Measurements from ENCODE around the gene FANCC.

FANCC gene

DNA sequence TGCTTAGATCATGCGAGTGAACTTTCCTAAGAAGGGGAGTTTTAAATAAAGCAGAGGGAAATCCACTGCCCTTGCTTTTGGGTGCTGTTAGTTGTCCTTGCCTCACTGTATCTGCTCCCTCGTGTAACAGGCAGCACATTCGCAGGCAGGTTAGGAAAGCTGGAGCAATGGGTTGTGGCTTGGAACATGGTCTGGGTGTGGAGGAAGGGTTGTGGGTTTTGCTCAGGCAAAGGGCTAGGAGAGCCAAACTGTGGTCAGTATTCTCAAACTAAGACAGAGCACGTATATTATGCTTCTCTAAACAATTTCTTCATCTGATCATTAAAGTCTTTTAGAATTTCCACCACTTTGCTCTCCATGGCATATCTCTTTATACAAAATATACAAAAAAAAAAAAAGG lies 135.7 kb downstream of the FANCC start:
- no peak overlapping the region for H3K9ac ChIP-seq (ENCODE audit: low read length)
- H3K27ac ChIP-seq (ENCODE audit: low read depth, low read length) = no peak overlapping the region
- no peaks in the 10 kb centered on the region for H3K36me3 ChIP-seq (ENCODE audit: insufficient read depth, low read length)
- H3K4me1 ChIP-seq (ENCODE audit: insufficient read depth, low read length) = no peaks in the 10 kb centered on the region
- no peaks in the 10 kb centered on the region for H3K27me3 ChIP-seq (ENCODE audit: control insufficient read depth in 1 of 2, insufficient read depth in 2 of 2, low read length in 2 of 2)
- H3K9me3 ChIP-seq (ENCODE audit: low read length) = no peaks in the 10 kb centered on the region
- H3K4me3 ChIP-seq (ENCODE audit: low read depth in 1 of 2, low read length in 2 of 2) = no peak overlapping the region

DNA sequence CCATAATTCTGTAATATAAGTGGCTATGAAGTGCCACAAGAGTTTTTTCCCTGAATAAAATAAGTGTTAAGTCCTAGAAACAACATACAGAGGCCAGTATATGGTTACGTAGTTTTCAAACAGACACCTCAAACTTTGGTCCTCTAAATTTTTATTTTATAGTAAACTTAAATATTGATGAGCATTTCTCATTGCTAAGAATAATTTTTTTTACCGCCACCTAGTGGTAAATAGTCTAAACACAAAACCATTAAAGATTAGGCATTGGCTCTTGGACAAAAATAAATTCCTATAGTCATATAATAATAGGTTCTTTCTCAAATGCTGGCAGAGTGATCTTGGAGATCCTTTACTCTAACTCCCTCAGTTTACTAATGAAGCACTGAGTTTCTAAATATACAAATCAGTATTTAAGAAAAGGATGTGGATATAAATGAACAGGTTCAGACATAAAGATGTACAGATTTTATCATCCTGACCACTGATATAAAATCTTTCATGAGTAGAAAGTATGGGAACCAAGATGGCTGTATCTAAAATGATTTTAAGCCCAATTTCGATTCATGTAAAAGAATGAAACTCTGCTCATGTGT lies 136.2 kb downstream of the FANCC start:
- Histone ChIP-seq H3K4me1 (ENCODE audit: insufficient read depth, low read length) (no peaks in the 10 kb centered on the region), H3K4me3 (ENCODE audit: low read depth in 1 of 2, low read length in 2 of 2) (no peak overlapping the region), H3K27ac (ENCODE audit: low read depth, low read length) (no peak overlapping the region), H3K36me3 (ENCODE audit: insufficient read depth, low read length) (no peaks in the 10 kb centered on the region), H3K9me3 (ENCODE audit: low read length) (no peaks in the 10 kb centered on the region), H3K9ac (ENCODE audit: low read length) (no peak overlapping the region), H3K27me3 (ENCODE audit: control insufficient read depth in 1 of 2, insufficient read depth in 2 of 2, low read length in 2 of 2) (no peaks in the 10 kb centered on the region)

DNA sequence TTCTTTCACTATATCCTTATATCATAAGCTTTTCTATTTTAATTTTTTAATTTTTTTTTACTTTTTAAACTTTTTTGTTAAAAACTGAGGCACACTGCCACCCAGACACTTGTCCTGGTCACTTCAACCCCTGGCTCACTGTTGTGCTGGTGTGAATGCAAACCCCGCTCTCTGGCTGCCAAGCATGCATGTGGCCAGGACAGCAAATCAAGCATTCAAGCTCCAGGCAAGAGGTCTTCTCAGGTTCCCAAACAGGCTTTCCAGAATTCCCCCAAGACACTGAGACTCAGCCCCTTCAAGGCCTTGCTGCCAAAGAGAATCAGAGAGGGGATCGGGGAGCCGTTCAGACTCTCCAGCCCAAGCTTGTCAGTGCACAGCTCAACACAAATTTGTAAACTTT lies 139.9 kb downstream of the FANCC start:
- H3K4me3 ChIP-seq (ENCODE audit: low read depth in 1 of 2, low read length in 2 of 2) = no peak overlapping the region
- H3K36me3 ChIP-seq (ENCODE audit: insufficient read depth, low read length) = no peaks in the 10 kb centered on the region

DNA sequence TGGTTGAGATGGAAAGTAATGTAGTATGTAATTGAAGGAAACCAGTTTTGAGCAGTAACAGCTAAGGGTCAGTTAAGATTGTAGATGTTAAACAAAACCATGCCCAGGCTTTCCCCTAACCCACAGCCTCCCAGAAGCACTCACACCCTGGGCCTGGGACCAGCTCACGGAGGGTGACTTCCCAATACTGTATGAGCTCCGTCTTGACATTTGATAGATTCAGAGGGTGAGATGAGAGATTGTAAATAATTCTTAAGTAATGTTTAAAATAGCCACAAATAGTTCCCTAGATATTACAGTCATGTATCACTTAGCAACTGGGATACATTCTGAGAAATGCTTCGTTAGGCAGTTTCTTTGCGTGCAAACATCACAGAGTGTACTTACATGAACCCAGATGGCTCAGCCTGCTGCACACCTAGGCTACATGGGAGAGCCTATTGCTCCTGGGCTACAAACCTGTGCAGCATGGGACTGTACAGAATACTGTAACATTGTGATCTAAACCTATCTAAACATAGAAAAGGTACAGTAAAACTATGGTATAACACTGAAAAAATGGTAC lies 140.7 kb downstream of the FANCC start:
- H3K27ac ChIP-seq (ENCODE audit: low read depth, low read length) = no peak overlapping the region
- H3K9me3 ChIP-seq (ENCODE audit: low read length) = no peaks in the 10 kb centered on the region
- H3K4me1 ChIP-seq (ENCODE audit: insufficient read depth, low read length) = no peaks in the 10 kb centered on the region
- H3K27me3 ChIP-seq (ENCODE audit: control insufficient read depth in 1 of 2, insufficient read depth in 2 of 2, low read length in 2 of 2) = no peaks in the 10 kb centered on the region
- no peaks in the 10 kb centered on the region for H3K36me3 ChIP-seq (ENCODE audit: insufficient read depth, low read length)
- H3K4me3 ChIP-seq (ENCODE audit: low read depth in 1 of 2, low read length in 2 of 2) = no peak overlapping the region
- H3K9ac ChIP-seq (ENCODE audit: low read length) = no peak overlapping the region

More for the DNA sequence above, 139.9 kb downstream of the FANCC start:
- Histone ChIP-seq H3K9ac (ENCODE audit: low read length) (no peak overlapping the region), H3K27ac (ENCODE audit: low read depth, low read length) (no peak overlapping the region), H3K4me1 (ENCODE audit: insufficient read depth, low read length) (no peaks in the 10 kb centered on the region), H3K9me3 (ENCODE audit: low read length) (no peaks in the 10 kb centered on the region), H3K27me3 (ENCODE audit: control insufficient read depth in 1 of 2, insufficient read depth in 2 of 2, low read length in 2 of 2) (no peaks in the 10 kb centered on the region)

- H3K36me3 ChIP-seq (ENCODE audit: insufficient read depth, low read length) = no peaks in the 10 kb centered on the region
- H3K9me3 ChIP-seq (ENCODE audit: low read length) = no peaks in the 10 kb centered on the region
- H3K4me3 ChIP-seq (ENCODE audit: low read depth in 1 of 2, low read length in 2 of 2) = no peak overlapping the region
- H3K4me1 ChIP-seq (ENCODE audit: insufficient read depth, low read length) = no peaks in the 10 kb centered on the region
- no peak overlapping the region for H3K9ac ChIP-seq (ENCODE audit: low read length)
- H3K27ac ChIP-seq (ENCODE audit: low read depth, low read length) = no peak overlapping the region
- H3K27me3 ChIP-seq (ENCODE audit: control insufficient read depth in 1 of 2, insufficient read depth in 2 of 2, low read length in 2 of 2) = no peaks in the 10 kb centered on the region
Observed at GRCh38 chr9:95175523-95175922, 142.0 kb downstream of the FANCC start.

DNA sequence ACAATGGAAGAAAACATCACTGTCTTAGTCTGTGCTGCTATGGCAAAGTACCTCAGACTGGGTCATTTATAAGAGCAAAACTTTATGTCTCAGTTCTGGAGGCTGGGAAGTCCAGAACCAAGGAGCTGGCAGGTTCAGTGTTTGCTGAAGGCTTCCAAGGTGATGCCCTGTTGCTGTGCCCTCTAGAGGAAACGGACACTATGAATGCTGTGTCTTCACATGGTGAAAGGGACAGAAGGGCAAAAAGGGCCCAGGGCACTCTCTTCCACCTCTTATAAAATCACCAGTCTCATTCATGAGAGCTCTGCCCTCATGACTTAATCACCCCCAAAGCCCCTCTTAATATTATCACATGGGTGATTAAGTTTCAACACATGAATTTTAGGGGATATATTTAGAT lies 143.5 kb downstream of the FANCC start:
- Histone ChIP-seq H3K4me3 (ENCODE audit: low read depth in 1 of 2, low read length in 2 of 2) (no peak overlapping the region), H3K36me3 (ENCODE audit: insufficient read depth, low read length) (no peaks in the 10 kb centered on the region), H3K9me3 (ENCODE audit: low read length) (no peaks in the 10 kb centered on the region), H3K27me3 (ENCODE audit: control insufficient read depth in 1 of 2, insufficient read depth in 2 of 2, low read length in 2 of 2) (no peaks in the 10 kb centered on the region), H3K27ac (ENCODE audit: low read depth, low read length) (no peak overlapping the region), H3K4me1 (ENCODE audit: insufficient read depth, low read length) (no peaks in the 10 kb centered on the region), H3K9ac (ENCODE audit: low read length) (no peak overlapping the region)

DNA sequence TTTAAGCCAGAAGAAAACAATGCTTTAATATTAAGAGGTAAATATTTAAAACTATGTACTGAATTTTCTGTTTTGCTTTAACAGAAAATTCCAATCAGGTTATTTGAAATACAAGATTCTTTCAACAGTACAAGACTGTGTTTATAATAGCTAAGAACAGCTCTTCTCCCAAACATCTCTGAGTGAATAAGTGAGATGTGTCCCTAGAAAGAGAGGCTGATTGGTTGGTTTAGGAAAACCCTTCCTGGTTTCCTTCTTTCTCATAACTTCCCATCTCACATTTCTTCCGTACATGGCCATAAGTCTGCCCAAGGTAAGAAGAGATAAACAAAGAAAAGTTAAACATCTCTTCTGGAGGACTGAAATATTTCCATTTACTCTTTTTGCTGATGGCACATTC lies 145.9 kb downstream of the FANCC start:
- no peaks in the 10 kb centered on the region for H3K4me1 ChIP-seq (ENCODE audit: insufficient read depth, low read length)

DNA sequence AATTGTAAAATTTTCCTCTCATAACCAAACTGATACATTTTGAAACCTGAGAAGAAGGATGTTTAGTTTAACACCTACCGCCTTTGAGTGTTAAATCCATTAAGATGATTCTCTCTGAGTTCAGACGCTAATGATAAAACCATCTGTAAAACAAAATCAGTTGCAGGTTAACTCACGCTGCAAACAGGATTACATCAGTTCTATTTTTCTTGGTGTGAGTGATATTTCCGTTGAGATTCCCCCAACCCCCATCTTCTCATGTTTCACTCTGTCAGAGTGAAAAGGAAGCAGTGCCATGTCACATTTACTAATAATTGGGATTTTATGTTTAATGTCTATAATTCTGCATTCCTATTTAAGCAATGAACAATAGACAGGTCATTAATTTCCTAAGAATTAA lies 146.5 kb downstream of the FANCC start:
- Histone ChIP-seq H3K9me3 (ENCODE audit: low read length) (no peaks in the 10 kb centered on the region), H3K9ac (ENCODE audit: low read length) (no peak overlapping the region), H3K4me1 (ENCODE audit: insufficient read depth, low read length) (no peaks in the 10 kb centered on the region), H3K36me3 (ENCODE audit: insufficient read depth, low read length) (no peaks in the 10 kb centered on the region), H3K27ac (ENCODE audit: low read depth, low read length) (no peak overlapping the region), H3K4me3 (ENCODE audit: low read depth in 1 of 2, low read length in 2 of 2) (no peak overlapping the region), H3K27me3 (ENCODE audit: control insufficient read depth in 1 of 2, insufficient read depth in 2 of 2, low read length in 2 of 2) (no peaks in the 10 kb centered on the region)

More for the DNA sequence above, 145.9 kb downstream of the FANCC start:
- H3K4me3 ChIP-seq (ENCODE audit: low read depth in 1 of 2, low read length in 2 of 2) = no peak overlapping the region
- no peak overlapping the region for H3K9ac ChIP-seq (ENCODE audit: low read length)
- no peaks in the 10 kb centered on the region for H3K27me3 ChIP-seq (ENCODE audit: control insufficient read depth in 1 of 2, insufficient read depth in 2 of 2, low read length in 2 of 2)
- no peaks in the 10 kb centered on the region for H3K9me3 ChIP-seq (ENCODE audit: low read length)
- H3K27ac ChIP-seq (ENCODE audit: low read depth, low read length) = no peak overlapping the region
- no peaks in the 10 kb centered on the region for H3K36me3 ChIP-seq (ENCODE audit: insufficient read depth, low read length)

GRCh38 chr9:95167998-95168397 lies 149.5 kb downstream of the FANCC start:
- no peak overlapping the region for H3K4me3 ChIP-seq (ENCODE audit: low read depth in 1 of 2, low read length in 2 of 2)
- H3K27ac ChIP-seq (ENCODE audit: low read depth, low read length) = no peak overlapping the region
- H3K9ac ChIP-seq (ENCODE audit: low read length) = no peak overlapping the region
- H3K4me1 ChIP-seq (ENCODE audit: insufficient read depth, low read length) = no peaks in the 10 kb centered on the region
- no peaks in the 10 kb centered on the region for H3K9me3 ChIP-seq (ENCODE audit: low read length)
- H3K36me3 ChIP-seq (ENCODE audit: insufficient read depth, low read length) = no peaks in the 10 kb centered on the region
- no peaks in the 10 kb centered on the region for H3K27me3 ChIP-seq (ENCODE audit: control insufficient read depth in 1 of 2, insufficient read depth in 2 of 2, low read length in 2 of 2)

- no peaks in the 10 kb centered on the region for H3K9me3 ChIP-seq (ENCODE audit: low read length)
- H3K27ac ChIP-seq (ENCODE audit: low read depth, low read length) = no peak overlapping the region
- H3K27me3 ChIP-seq (ENCODE audit: control insufficient read depth in 1 of 2, insufficient read depth in 2 of 2, low read length in 2 of 2) = no peaks in the 10 kb centered on the region
- no peaks in the 10 kb centered on the region for H3K36me3 ChIP-seq (ENCODE audit: insufficient read depth, low read length)
- no peak overlapping the region for H3K9ac ChIP-seq (ENCODE audit: low read length)
- H3K4me3 ChIP-seq (ENCODE audit: low read depth in 1 of 2, low read length in 2 of 2) = no peak overlapping the region
- H3K4me1 ChIP-seq (ENCODE audit: insufficient read depth, low read length) = no peaks in the 10 kb centered on the region
Observed at GRCh38 chr9:95165004-95165403, 152.5 kb downstream of the FANCC start.

GRCh38 chr9:95157481-95158151 lies 159.9 kb downstream of the FANCC start:
- H3K36me3 ChIP-seq (ENCODE audit: insufficient read depth, low read length) = no peaks in the 10 kb centered on the region
- H3K4me3 ChIP-seq (ENCODE audit: low read depth in 1 of 2, low read length in 2 of 2) = no peak overlapping the region
- peaks cover 11% of the 10 kb centered on the region for H3K4me1 ChIP-seq (ENCODE audit: insufficient read depth, low read length)
- no peaks in the 10 kb centered on the region for H3K9me3 ChIP-seq (ENCODE audit: low read length)
- H3K9ac ChIP-seq (ENCODE audit: low read length) = no peak overlapping the region
- no peak overlapping the region for H3K27ac ChIP-seq (ENCODE audit: low read depth, low read length)
- H3K27me3 ChIP-seq (ENCODE audit: control insufficient read depth in 1 of 2, insufficient read depth in 2 of 2, low read length in 2 of 2) = no peaks in the 10 kb centered on the region

DNA sequence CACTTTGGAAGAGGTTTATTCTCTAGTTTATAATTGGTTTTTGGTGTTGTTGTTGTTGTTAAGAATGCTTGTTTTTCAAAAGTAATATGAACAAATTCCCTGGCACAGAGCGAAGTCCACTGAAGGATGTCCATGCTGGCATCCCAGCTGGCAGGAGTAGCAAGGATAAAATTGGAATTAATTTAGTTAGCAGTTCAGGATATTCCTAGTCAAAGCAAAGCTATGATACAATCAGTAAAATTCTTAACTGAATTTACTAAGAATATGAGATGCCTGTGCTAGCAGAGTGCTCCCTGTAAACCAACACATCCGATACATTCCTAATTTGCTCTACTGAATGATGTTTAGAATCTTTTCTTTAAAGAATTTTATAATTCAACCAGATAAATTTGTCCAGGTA lies 161.4 kb downstream of the FANCC start:
- no peaks in the 10 kb centered on the region for H3K36me3 ChIP-seq (ENCODE audit: insufficient read depth, low read length)
- no peak overlapping the region for H3K27ac ChIP-seq (ENCODE audit: low read depth, low read length)
- no peak overlapping the region for H3K9ac ChIP-seq (ENCODE audit: low read length)
- no peaks in the 10 kb centered on the region for H3K27me3 ChIP-seq (ENCODE audit: control insufficient read depth in 1 of 2, insufficient read depth in 2 of 2, low read length in 2 of 2)
- H3K4me3 ChIP-seq (ENCODE audit: low read depth in 1 of 2, low read length in 2 of 2) = no peak overlapping the region
- H3K9me3 ChIP-seq (ENCODE audit: low read length) = no peaks in the 10 kb centered on the region
- H3K4me1 ChIP-seq (ENCODE audit: insufficient read depth, low read length) = peaks cover 11% of the 10 kb centered on the region
